ENCODE data around the gene LRP1B.

LRP1B gene

GRCh38 chr2:142075826-142076225, 55.0 kb downstream of the LRP1B start:
- no peak for TF ChIP-seq CTCF (IDR thresholded peaks at IDR 0.05; ENCODE audit: control extremely low read depth, extremely low read depth, low read depth, missing control alignments)
- no peak for DNase-seq (ENCODE audit: extremely low spot score)
- CTCF ChIA-PET, result interaction anchor here (1.2 kb wide), 1 partner anchor 26 kb away, joined by 3 read pairs; no protein-coding TSS in a partner anchor
- POLR2A ChIA-PET, result no interaction called here

GRCh38 chr2:142069251-142069888, 61.4 kb downstream of the LRP1B start:
- DNase-seq (ENCODE audit: extremely low spot score), result no peak
- ChIA-PET CTCF (interaction anchor here (1.4 kb wide), 1 partner anchor 15 kb away, joined by 3 read pairs; no protein-coding TSS in a partner anchor), POLR2A (no interaction called here)
- no peak for TF ChIP-seq CTCF (IDR thresholded peaks at IDR 0.05; ENCODE audit: control extremely low read depth, extremely low read depth, low read depth, missing control alignments)

GRCh38 chr2:142065700-142066099, 65.1 kb downstream of the LRP1B start:
- TF ChIP-seq CTCF (IDR thresholded peaks at IDR 0.05; ENCODE audit: control extremely low read depth, extremely low read depth, low read depth, missing control alignments), result no peak
- ChIA-PET POLR2A (no interaction called here), CTCF (no interaction called here)
- no peak for DNase-seq (ENCODE audit: extremely low spot score)

GRCh38 chr2:142065156-142065555, 65.7 kb downstream of the LRP1B start:
- DNase-seq (ENCODE audit: extremely low spot score), result no peak
- ChIA-PET CTCF (no interaction called here), POLR2A (no interaction called here)
- TF ChIP-seq CTCF (IDR thresholded peaks at IDR 0.05; ENCODE audit: control extremely low read depth, extremely low read depth, low read depth, missing control alignments), result no peak

- ChIA-PET POLR2A (no interaction called here), CTCF (no interaction called here)
- DNase-seq (ENCODE audit: extremely low spot score), result no peak
- no peak for TF ChIP-seq CTCF (IDR thresholded peaks at IDR 0.05; ENCODE audit: control extremely low read depth, extremely low read depth, low read depth, missing control alignments)
Observed at GRCh38 chr2:142061733-142062132, 69.1 kb downstream of the LRP1B start.

GRCh38 chr2:142058149-142058548, 72.7 kb downstream of the LRP1B start:
- DNase-seq (ENCODE audit: extremely low spot score), result no peak
- ChIA-PET CTCF (interaction anchor here (1.2 kb wide), 1 partner anchor 26 kb away, joined by 3 read pairs; no protein-coding TSS in a partner anchor), POLR2A (no interaction called here)
- no peak for TF ChIP-seq CTCF (IDR thresholded peaks at IDR 0.05; ENCODE audit: control extremely low read depth, extremely low read depth, low read depth, missing control alignments)

All from GM10248 (cell line).